HUES64 (cell line): ENCODE data around the gene CLIC3.

ENCODE experiments used
- H3K27ac ChIP-seq: 2 replicates; pipeline ENCODE4 v1.7.0; 2013; ENCODE audit warnings: low read depth, low read length, inconsistent platforms
- H3K27me3 ChIP-seq: 2 replicates; pipeline ENCODE4 v1.6.1; 2013; ENCODE audit warnings: mild to moderate bottlenecking, low read length; ENCODE audit not compliant: insufficient read depth
- H3K36me3 ChIP-seq: 2 replicates; pipeline ENCODE4 v1.6.1; 2013; ENCODE audit warnings: mild to moderate bottlenecking, low read length; ENCODE audit not compliant: insufficient read depth
- H3K4me1 ChIP-seq: 2 replicates; pipeline ENCODE4 v1.6.1; 2013; ENCODE audit warnings: mild to moderate bottlenecking, low read length, moderate library complexity; ENCODE audit not compliant: insufficient read depth
- H3K4me3 ChIP-seq: 2 replicates; pipeline ENCODE4 v1.5.1; 2013; ENCODE audit warnings: mild to moderate bottlenecking, low read length, moderate library complexity
- H3K9ac ChIP-seq: 2 replicates; pipeline ENCODE4 v1.6.1; 2013; ENCODE audit warnings: mild to moderate bottlenecking, low read depth, low read length
- H3K9me3 ChIP-seq: 2 replicates; pipeline ENCODE4 v1.6.1; 2013; ENCODE audit warnings: low read depth, low read length; ENCODE audit not compliant: insufficient read depth
- WGBS: fragments of 150-250, 120-280 bp; methylation state at CpG from one replicate; pipeline ENCODE4 v1.1.7; 2013; ENCODE audit warnings: missing lambda C conversion rate; 5-methylcytosine and 5-hydroxymethylcytosine counted together

CLIC3 gene

GRCh38 chr9:137014776-137015539 is 18.6 kb upstream of the CLIC3 start:
- Histone ChIP-seq H3K27me3 (no peaks in the 10 kb centered on the region), H3K9ac (no peak overlapping the region), H3K4me1 (no peaks in the 10 kb centered on the region), H3K9me3 (no peaks in the 10 kb centered on the region), H3K27ac (no peak overlapping the region), H3K4me3 (no peak overlapping the region), H3K36me3 (no peaks in the 10 kb centered on the region)
- 95% methylated on average over 36 of the region's 36 CpGs for WGBS

DNA sequence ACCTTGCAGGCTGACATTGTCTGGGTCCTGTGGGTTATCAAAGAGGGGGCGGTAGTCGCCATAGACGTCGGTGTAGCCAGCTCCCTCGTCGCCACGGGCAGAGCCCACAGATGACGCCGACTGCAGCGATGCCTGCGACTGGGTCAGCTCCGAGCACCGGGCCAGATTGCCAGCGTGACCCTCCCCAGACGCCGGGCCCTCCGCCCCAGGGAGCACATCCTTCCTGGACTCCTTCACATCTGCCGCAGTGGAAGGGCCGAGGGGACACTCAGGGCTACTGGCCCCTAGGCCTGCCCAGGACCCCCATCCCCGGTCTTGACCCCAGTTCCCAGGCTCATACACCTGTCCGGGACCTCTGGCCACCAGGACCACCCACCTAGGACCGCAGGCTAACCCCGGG is 17.8 kb upstream of the CLIC3 start:
- H3K9me3 ChIP-seq, result no peaks in the 10 kb centered on the region
- no peak overlapping the region for H3K4me3 ChIP-seq
- H3K27ac ChIP-seq, result no peak overlapping the region
- H3K4me1 ChIP-seq, result no peaks in the 10 kb centered on the region
- WGBS, result 93% methylated on average over 23 of the region's 23 CpGs
- no peaks in the 10 kb centered on the region for H3K36me3 ChIP-seq
- H3K27me3 ChIP-seq, result no peaks in the 10 kb centered on the region
- no peak overlapping the region for H3K9ac ChIP-seq

- Histone ChIP-seq H3K27me3 (no peaks in the 10 kb centered on the region), H3K27ac (no peak overlapping the region), H3K9ac (no peak overlapping the region), H3K4me1 (no peaks in the 10 kb centered on the region), H3K4me3 (no peak overlapping the region), H3K9me3 (no peaks in the 10 kb centered on the region), H3K36me3 (no peaks in the 10 kb centered on the region)
- 92% methylated on average over 20 of the region's 20 CpGs for WGBS
Measured at GRCh38 chr9:137013571-137013940, 17.2 kb upstream of the CLIC3 start.

DNA sequence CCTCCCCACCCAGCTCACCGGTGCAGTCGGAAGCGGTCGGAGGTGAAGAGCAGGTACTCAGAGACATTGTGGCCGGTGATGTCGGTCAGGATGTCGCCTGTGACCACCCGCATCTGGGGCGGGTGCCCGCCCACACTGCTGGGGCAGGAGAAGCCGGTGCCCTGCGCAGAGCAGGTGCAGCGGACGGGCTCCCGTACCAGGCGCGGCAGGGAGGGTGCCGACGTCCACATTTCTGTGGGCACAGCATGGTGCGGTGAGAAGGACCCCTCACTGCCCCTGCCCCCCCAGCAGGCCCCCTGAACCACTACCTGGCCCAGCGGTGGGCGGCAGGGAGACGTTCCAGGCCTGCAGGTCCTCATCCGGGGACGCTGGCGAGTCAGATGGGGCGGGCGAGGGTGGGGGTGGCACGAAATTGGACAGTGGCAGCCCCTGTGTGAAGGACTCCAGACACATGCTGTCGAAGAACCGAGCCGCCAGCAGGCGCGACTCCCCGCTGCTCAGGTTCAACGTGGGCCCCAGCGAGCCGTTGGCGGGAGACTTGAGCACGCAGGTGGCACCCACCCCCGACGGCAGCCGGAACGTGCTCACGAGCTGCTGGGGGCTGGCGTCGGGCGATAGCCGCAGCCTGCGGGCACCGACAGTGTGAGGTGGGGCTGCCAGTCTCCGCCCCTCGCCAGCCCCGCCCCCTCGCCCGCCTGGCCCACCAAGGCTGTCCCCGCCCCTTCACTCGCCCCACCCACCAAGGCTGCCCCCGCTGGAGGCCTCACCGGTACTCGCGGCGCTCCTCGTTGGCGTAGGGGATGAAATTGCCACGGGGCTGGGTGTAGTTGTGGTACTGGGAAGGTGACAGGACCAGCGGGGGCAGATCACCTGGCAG is 16.6 kb upstream of the CLIC3 start:
- Histone ChIP-seq H3K9ac (no peak overlapping the region), H3K27me3 (no peaks in the 10 kb centered on the region), H3K27ac (no peak overlapping the region), H3K4me3 (no peak overlapping the region), H3K4me1 (no peaks in the 10 kb centered on the region), H3K36me3 (no peaks in the 10 kb centered on the region), H3K9me3 (no peaks in the 10 kb centered on the region)
- WGBS, result 75% methylated on average over 62 of the region's 67 CpGs

DNA sequence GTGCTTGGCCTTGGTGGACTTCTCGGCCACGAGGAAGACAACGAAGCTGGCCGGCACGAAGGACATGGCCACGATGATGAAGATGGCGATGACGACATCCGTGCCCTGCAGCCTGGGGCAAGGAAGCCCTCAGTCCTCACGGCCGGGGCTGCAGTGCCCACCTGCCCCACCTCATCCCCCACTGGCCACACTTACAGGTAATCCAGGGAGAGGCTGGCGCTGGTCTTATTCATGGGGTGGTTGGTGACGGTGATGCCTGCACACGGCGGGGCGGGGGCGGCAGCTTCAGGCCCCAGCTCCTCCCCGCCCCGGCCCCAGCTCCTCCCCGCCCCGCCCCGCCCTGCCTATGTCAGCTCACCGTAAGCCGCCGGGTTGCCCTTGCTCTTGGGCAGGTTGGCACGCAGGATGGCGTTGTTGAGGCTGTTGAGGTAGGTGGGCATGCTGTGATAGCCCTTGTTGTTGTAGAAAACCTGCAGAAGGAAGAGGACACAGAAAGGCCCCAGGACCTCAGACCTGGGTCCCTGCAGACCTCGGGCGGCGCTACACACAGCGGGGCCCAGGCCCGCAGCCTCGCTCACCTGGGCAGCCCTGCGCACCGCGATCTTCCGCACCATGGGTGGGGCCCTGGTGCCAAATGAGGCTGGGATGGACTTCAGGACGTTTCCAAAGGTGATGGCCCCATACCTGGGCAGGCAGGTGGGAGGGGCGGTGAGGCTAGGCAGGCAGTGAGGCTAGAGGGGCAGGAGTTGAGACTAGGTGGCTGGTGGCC is 15.7 kb upstream of the CLIC3 start:
- no peaks in the 10 kb centered on the region for H3K9me3 ChIP-seq
- no peak overlapping the region for H3K9ac ChIP-seq
- WGBS, result 94% methylated on average over 37 of the region's 39 CpGs
- H3K4me1 ChIP-seq, result no peaks in the 10 kb centered on the region
- H3K27ac ChIP-seq, result no peak overlapping the region
- no peak overlapping the region for H3K4me3 ChIP-seq
- no peaks in the 10 kb centered on the region for H3K27me3 ChIP-seq
- no peaks in the 10 kb centered on the region for H3K36me3 ChIP-seq

DNA sequence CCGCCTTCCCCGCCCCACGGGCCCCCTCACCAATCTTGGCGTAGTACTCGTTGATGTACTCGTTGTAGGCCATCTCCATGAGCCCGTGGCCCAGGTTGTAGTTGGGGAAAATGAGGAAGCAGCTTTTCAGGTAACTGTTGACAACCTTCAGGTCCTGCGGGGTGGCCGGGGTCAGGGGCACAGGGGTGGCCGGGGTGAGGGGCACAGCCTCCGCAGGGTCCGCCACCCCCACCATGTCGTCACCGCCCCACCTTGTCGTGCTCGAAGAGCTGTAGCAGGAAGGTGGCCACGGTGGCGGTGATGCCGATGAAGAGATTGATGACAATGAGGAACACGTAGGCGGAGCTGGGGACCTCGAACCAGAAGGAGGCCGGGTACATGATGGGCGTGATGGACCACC is 14.8 kb upstream of the CLIC3 start:
- 95% methylated on average over 24 of the region's 24 CpGs for WGBS
- H3K4me1 ChIP-seq, result no peaks in the 10 kb centered on the region
- no peak overlapping the region for H3K9ac ChIP-seq
- H3K27ac ChIP-seq, result no peak overlapping the region
- no peaks in the 10 kb centered on the region for H3K36me3 ChIP-seq
- H3K27me3 ChIP-seq, result no peaks in the 10 kb centered on the region
- no peak overlapping the region for H3K4me3 ChIP-seq
- no peaks in the 10 kb centered on the region for H3K9me3 ChIP-seq

- no peaks in the 10 kb centered on the region for H3K27me3 ChIP-seq
- WGBS, result 94% methylated on average over 49 of the region's 49 CpGs
- H3K36me3 ChIP-seq, result no peaks in the 10 kb centered on the region
- no peak overlapping the region for H3K4me3 ChIP-seq
- H3K9ac ChIP-seq, result no peak overlapping the region
- no peaks in the 10 kb centered on the region for H3K4me1 ChIP-seq
- H3K9me3 ChIP-seq, result no peaks in the 10 kb centered on the region
- no peak overlapping the region for H3K27ac ChIP-seq
Measured at GRCh38 chr9:137009938-137010732, 13.8 kb upstream of the CLIC3 start.

GRCh38 chr9:137009217-137009616 is 12.8 kb upstream of the CLIC3 start:
- WGBS, result 92% methylated on average over 18 of the region's 18 CpGs
- Histone ChIP-seq H3K27ac (no peak overlapping the region), H3K4me1 (no peaks in the 10 kb centered on the region)

GRCh38 chr9:137008312-137008711 is 11.9 kb upstream of the CLIC3 start:
- H3K27me3 ChIP-seq, result no peaks in the 10 kb centered on the region
- no peaks in the 10 kb centered on the region for H3K4me1 ChIP-seq
- no peak overlapping the region for H3K4me3 ChIP-seq
- no peaks in the 10 kb centered on the region for H3K36me3 ChIP-seq
- no peak overlapping the region for H3K27ac ChIP-seq
- WGBS, result 90% methylated on average over 22 of the region's 22 CpGs
- H3K9ac ChIP-seq, result no peak overlapping the region
- no peaks in the 10 kb centered on the region for H3K9me3 ChIP-seq

More at GRCh38 chr9:137009217-137009616, 12.8 kb upstream of the CLIC3 start:
- Histone ChIP-seq H3K9ac (no peak overlapping the region), H3K9me3 (no peaks in the 10 kb centered on the region), H3K4me3 (no peak overlapping the region), H3K27me3 (no peaks in the 10 kb centered on the region), H3K36me3 (no peaks in the 10 kb centered on the region)

DNA sequence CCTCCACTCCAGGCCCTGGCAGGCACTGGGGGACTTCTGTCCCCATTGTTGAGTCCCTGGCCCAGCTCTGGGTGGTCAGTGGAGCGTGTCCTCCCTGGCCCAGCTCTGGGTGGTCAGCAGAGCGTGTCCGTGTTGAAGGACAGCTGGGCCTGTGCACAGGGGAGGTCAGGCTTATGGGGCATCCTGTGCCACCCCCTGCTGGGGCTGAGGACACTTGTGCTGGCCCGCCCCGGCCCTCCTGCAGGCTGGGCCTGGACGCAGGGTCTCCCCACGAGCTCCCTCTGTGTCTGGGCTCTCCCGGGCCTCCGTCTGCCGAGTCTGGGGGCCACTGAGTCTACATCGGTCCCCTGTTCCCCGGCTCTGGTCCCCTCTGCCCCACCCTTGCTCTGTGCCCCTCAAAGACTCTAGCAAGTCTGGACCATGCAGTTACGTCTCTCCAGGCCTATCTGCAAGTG is 11.5 kb upstream of the CLIC3 start:
- no peak overlapping the region for H3K9ac ChIP-seq
- no peak overlapping the region for H3K4me3 ChIP-seq
- no peaks in the 10 kb centered on the region for H3K27me3 ChIP-seq
- H3K4me1 ChIP-seq, result no peaks in the 10 kb centered on the region
- no peaks in the 10 kb centered on the region for H3K36me3 ChIP-seq
- no peak overlapping the region for H3K27ac ChIP-seq
- 92% methylated on average over 13 of the region's 13 CpGs for WGBS
- H3K9me3 ChIP-seq, result no peaks in the 10 kb centered on the region
